BLaER1 treated with 17β-estradiol and CSF1 and Interleukin-3, amounts not matched to agents 10 nM and 100 nM (cell line): Measurements from ENCODE around the gene NEO1.
A peak's percentile ranks its signal among the peaks of the same experiment; 100 is the strongest.
"Not testable (repeated sequence)": the region's sequence is repeated elsewhere in the genome, so short reads cannot be mapped to it uniquely, and the experiment has no call there.

ENCODE experiments used
- H3K27ac ChIP-seq, 11 experiments: shearing (Covaris generic); formaldehyde crosslinking; 2 replicates each; pipeline ENCODE4 v1.8.1; 2022
- H3K27me3 ChIP-seq, 11 experiments: shearing (Covaris generic); formaldehyde crosslinking; 2 replicates each; pipeline ENCODE4 v1.8.1; 2022
- H3K36me3 ChIP-seq, 11 experiments: shearing (Covaris generic); formaldehyde crosslinking; 2 replicates each; pipeline ENCODE4 v1.8.1; 2022
- H3K4me1 ChIP-seq, 10 experiments: shearing (Covaris generic); formaldehyde crosslinking; 2 replicates each; pipeline ENCODE4 v1.8.1; 2022
- H3K4me2 ChIP-seq, 11 experiments: shearing (Covaris generic); formaldehyde crosslinking; 2 replicates each; pipeline ENCODE4 v1.8.1; 2022
- H3K4me3 ChIP-seq, 10 experiments: shearing (Covaris generic); formaldehyde crosslinking; 2 replicates each; pipeline ENCODE4 v1.8.1; 2022
- H3K9ac ChIP-seq, 11 experiments: shearing (Covaris generic); formaldehyde crosslinking; 2 replicates each; pipeline ENCODE4 v1.8.1; 2022
- H3K9me3 ChIP-seq, 11 experiments: shearing (Covaris generic); formaldehyde crosslinking; replicated peaks in 1 of 11; 2 replicates each; pipeline ENCODE4 v1.8.1; 2022
- H4K20me1 ChIP-seq, 11 experiments: shearing (Covaris generic); formaldehyde crosslinking; 2 replicates each; pipeline ENCODE4 v1.8.1; 2022
- Cebpa-rat ChIP-seq, 11 experiments: shearing (Covaris generic); IDR thresholded peaks; 2 replicates each; pipeline ENCODE4 v1.8.1; 2022

NEO1 gene

GRCh38 chr15:73153447-73153846, 101.2 kb downstream of the NEO1 start:
- H3K9ac ChIP-seq: no peak overlapping the region
- no peaks in the 10 kb centered on the region for H3K4me1 ChIP-seq
- peak in 2 of 11 experiments; percentile 37 to 54; a peak in 3 of 22 replicates for TF ChIP-seq Cebpa-rat (IDR thresholded peaks at IDR 0.05)
- H3K27me3 ChIP-seq: no peaks in the 10 kb centered on the region
- H3K36me3 ChIP-seq: peaks cover 11 to 51% (median 26%) of the 10 kb centered on the region in 11 experiments; a peak in 17 of 22 replicates
- no peak overlapping the region for H3K4me3 ChIP-seq
- peaks cover 53 to 67% (median 58%) of the 10 kb centered on the region in 11 experiments for H3K9me3 ChIP-seq
- H3K27ac ChIP-seq: no peak overlapping the region
- H4K20me1 ChIP-seq: no peaks in the 10 kb centered on the region
- H3K4me2 ChIP-seq: no peak overlapping the region

DNA sequence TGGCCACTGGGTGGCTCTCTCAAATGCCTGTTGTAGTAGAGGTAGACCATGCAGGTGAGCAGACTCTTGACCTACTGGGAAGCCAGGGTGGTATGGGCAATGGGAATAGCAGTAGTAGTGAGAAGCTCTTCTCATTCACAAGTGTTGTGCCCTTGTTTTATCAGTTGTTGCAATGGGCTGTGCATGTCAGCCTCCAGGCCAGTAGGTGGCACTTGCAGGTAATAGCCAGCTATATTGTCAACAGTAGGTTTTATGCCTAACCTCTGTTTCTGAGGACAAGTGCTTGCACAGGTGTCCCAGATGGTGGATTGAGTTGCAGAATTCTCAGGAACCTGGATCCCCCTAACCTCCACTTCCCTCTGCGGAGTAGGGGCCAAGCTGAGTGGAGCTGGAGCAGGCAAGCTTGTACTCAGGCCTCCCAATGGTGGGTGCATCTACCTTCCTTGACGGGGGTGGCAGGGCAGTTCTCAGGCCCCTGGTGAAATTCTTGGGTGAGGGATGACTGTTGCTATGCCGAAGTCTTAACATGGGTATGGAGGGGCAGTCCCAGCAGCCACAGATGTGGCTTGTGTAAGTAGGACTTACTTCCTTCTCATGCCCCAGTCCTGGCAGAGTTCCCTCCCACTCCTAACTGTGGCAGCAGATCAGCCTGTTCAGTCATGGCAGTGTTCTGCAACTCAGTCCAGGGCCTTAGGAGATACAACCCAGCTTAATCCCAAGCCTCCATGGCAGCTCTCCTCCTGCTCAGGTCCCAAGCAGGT, 104.3 kb downstream of the NEO1 start:
- Histone ChIP-seq H3K27me3 (no peaks in the 10 kb centered on the region), H3K36me3 (peaks cover 7 to 47% (median 22%) of the 10 kb centered on the region in 11 experiments; a peak in 17 of 22 replicates), H3K9ac (no peak overlapping the region), H3K4me1 (no peaks in the 10 kb centered on the region), H3K4me3 (no peak overlapping the region), H3K9me3 (peaks cover 44 to 55% (median 47%) of the 10 kb centered on the region in 11 experiments), H3K27ac (no peak overlapping the region), H4K20me1 (no peaks in the 10 kb centered on the region), H3K4me2 (no peak overlapping the region)
- TF ChIP-seq Cebpa-rat (IDR thresholded peaks at IDR 0.05): no peak

DNA sequence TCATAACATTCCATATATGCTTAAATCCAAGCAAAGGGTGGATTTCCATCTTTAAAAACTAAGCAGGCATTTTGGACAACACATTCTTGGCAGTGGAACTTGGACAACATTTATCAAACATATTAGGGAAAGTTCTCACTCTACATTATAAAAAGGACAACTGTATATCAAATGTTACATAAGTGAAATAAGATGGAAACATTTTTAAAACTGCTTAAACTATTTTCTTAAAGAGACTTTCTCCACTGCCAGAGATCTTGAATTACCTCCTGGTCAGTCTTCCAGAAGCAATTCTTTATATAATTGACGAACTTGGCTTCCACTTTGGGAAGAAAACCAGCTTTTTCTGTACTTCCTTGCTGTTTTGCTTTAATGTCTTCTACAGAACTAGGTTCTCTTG, 109.3 kb downstream of the NEO1 start:
- Histone ChIP-seq H3K27ac (no peak overlapping the region), H3K36me3 (peaks cover 4 to 22% (median 10%) of the 10 kb centered on the region in 11 experiments; a peak in 16 of 22 replicates), H3K4me2 (no peak overlapping the region), H4K20me1 (no peaks in the 10 kb centered on the region), H3K4me1 (no peaks in the 10 kb centered on the region), H3K9me3 (peaks cover 16 to 23% (median 19%) of the 10 kb centered on the region in 11 experiments), H3K4me3 (no peak overlapping the region), H3K9ac (no peak overlapping the region), H3K27me3 (no peaks in the 10 kb centered on the region)
- no peak for TF ChIP-seq Cebpa-rat (IDR thresholded peaks at IDR 0.05)

DNA sequence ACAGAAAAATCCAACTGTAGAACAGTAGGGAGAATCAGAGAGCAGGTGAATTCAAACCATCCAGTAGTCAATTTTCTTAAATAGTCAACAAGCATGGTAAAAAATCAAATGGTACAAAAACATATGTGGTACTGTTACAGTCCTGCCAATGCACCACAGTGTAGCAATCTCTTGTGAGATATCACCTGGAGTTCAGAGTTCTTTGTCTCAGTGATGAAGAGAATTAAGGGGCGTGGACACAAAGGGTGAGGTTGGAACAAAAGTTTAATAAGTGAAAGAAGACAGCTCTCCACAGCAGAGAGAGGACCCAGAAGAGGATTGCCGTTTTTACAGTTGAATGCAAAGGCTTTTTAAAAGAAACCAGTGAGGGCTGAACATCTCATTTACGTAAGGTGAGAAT, 113.2 kb downstream of the NEO1 start:
- no peaks in the 10 kb centered on the region for H3K27me3 ChIP-seq
- peaks cover 13 to 18% (median 16%) of the 10 kb centered on the region in 11 experiments for H3K9me3 ChIP-seq
- no peak overlapping the region for H3K4me2 ChIP-seq
- H3K27ac ChIP-seq: no peak overlapping the region
- H3K36me3 ChIP-seq: peaks cover 0 to 15% (median 9%) of the 10 kb centered on the region in 11 experiments; a peak in 12 of 22 replicates
- H3K4me3 ChIP-seq: no peak overlapping the region
- H4K20me1 ChIP-seq: no peaks in the 10 kb centered on the region
- TF ChIP-seq Cebpa-rat (IDR thresholded peaks at IDR 0.05): no peak
- no peaks in the 10 kb centered on the region for H3K4me1 ChIP-seq
- H3K9ac ChIP-seq: no peak overlapping the region

DNA sequence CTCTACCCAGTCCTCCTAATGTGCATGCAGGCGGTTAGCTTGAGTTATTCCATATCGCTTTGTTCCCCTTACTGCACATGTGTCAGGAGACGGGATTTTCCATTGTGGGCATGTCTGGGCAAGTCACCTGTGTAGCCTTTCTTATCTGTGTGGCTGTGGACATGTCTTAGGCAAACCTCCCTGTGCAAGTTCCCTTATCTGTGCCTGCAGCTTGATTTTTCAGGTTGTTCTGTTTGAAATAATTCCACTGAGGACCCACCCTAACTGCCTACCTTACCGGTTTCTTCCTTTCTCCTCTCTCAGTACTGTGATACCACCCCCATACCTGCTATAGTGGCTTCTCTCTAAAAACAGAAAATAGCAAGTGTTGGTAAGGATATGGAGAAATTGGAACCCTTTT, 113.6 kb downstream of the NEO1 start:
- H3K9me3 ChIP-seq: peaks cover 13 to 18% (median 16%) of the 10 kb centered on the region in 11 experiments
- no peaks in the 10 kb centered on the region for H4K20me1 ChIP-seq
- no peaks in the 10 kb centered on the region for H3K27me3 ChIP-seq
- no peak overlapping the region for H3K4me2 ChIP-seq
- TF ChIP-seq Cebpa-rat (IDR thresholded peaks at IDR 0.05): no peak
- H3K4me1 ChIP-seq: no peaks in the 10 kb centered on the region
- H3K9ac ChIP-seq: no peak overlapping the region
- H3K4me3 ChIP-seq: no peak overlapping the region
- no peak overlapping the region for H3K27ac ChIP-seq
- H3K36me3 ChIP-seq: peaks cover 0 to 15% (median 9%) of the 10 kb centered on the region in 11 experiments; a peak in 12 of 22 replicates

DNA sequence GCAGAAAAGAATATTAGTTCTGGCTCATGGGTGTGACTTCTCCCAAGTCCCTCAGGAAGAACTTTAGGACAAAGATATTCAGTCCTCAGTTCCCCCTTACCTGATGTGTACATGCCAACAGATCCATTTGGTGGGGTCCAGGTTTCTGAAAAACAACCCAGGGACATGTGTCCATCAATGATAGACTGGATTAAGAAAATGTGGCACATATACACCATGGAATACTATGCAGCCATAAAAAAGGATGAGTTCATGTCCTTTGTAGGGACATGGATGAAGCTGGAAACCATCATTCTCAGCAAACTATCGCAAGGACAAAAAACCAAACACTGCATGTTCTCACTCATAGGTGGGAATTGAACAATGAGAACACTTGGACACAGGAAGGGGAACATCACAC, 114.4 kb downstream of the NEO1 start:
- not testable (repeated sequence) for H3K9ac ChIP-seq, H3K27ac ChIP-seq, H3K27me3 ChIP-seq, H3K4me3 ChIP-seq, H3K4me2 ChIP-seq, H4K20me1 ChIP-seq, H3K4me1 ChIP-seq
- peaks cover 0 to 15% (median 9%) of the 10 kb centered on the region in 11 experiments; a peak in 12 of 22 replicates for H3K36me3 ChIP-seq
- peaks cover 13 to 18% (median 16%) of the 10 kb centered on the region in 11 experiments for H3K9me3 ChIP-seq

DNA sequence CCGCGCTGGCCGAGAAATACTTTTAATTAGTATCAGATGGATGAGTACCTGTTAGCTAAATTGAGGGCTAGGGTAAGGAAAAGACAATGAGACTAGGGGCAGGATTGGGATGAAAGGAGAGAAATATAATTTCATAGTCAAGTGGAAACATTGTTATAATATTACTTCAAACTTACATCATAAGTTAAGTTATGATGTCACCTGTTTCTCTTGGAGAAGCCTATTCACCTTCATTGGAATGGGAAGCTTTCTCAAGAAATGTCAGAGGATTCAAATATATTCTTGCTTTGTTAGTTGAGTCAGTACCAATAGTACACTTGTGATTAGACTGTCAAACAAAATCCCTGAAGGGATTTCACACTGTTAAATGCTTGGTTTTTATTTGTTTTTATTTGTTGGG, 116.2 kb downstream of the NEO1 start:
- Histone ChIP-seq H3K4me2 (no peak overlapping the region), H3K9me3 (peaks cover 13 to 18% (median 16%) of the 10 kb centered on the region in 11 experiments), H3K4me3 (no peak overlapping the region), H3K36me3 (peaks cover 0 to 15% (median 9%) of the 10 kb centered on the region in 11 experiments; a peak in 12 of 22 replicates), H3K9ac (no peak overlapping the region), H3K4me1 (no peaks in the 10 kb centered on the region), H3K27ac (no peak overlapping the region), H4K20me1 (no peaks in the 10 kb centered on the region), H3K27me3 (no peaks in the 10 kb centered on the region)
- TF ChIP-seq Cebpa-rat (IDR thresholded peaks at IDR 0.05): no peak

DNA sequence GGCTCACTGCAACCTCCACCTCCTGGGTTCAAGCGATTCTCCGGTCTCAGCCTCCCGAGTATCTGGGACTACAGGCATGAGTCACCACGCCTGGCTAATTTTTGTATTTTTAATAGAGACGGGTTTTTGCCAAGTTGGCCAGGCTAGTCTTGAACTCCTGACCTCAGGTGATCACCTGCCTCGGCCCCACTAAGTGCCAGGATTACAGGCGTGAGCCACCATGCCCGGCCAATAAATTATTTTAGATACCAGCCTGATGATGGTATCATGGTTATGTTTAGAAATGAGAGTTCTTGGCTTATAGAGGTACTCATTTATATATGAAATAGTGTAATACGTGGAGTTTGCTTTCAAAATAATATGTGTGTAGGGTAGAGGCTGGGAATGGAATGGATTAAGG, 119.4 kb downstream of the NEO1 start:
- Histone ChIP-seq H3K4me1 (no peaks in the 10 kb centered on the region), H3K9me3 (peaks cover 0 to 1% (median under 1%) of the 10 kb centered on the region in 11 experiments; a peak in 11 of 22 replicates), H3K27ac (no peak overlapping the region), H4K20me1 (no peaks in the 10 kb centered on the region), H3K27me3 (no peaks in the 10 kb centered on the region), H3K4me2 (no peak overlapping the region), H3K36me3 (peaks cover 0 to 5% (median 0%) of the 10 kb centered on the region in 11 experiments; a peak in 3 of 22 replicates), H3K9ac (no peak overlapping the region), H3K4me3 (no peak overlapping the region)
- TF ChIP-seq Cebpa-rat (IDR thresholded peaks at IDR 0.05): no peak

- no peak for TF ChIP-seq Cebpa-rat (IDR thresholded peaks at IDR 0.05)
Measured at GRCh38 chr15:73172508-73172907, 120.2 kb downstream of the NEO1 start.

GRCh38 chr15:73174171-73174570, 121.9 kb downstream of the NEO1 start:
- Histone ChIP-seq H3K9me3 (no peaks in the 10 kb centered on the region), H3K4me2 (no peak overlapping the region), H3K36me3 (peaks cover 0 to 10% (median 3%) of the 10 kb centered on the region in 11 experiments; a peak in 7 of 22 replicates), H3K4me1 (no peaks in the 10 kb centered on the region), H4K20me1 (no peaks in the 10 kb centered on the region), H3K9ac (no peak overlapping the region), H3K4me3 (no peak overlapping the region), H3K27me3 (no peaks in the 10 kb centered on the region), H3K27ac (no peak overlapping the region)
- TF ChIP-seq Cebpa-rat (IDR thresholded peaks at IDR 0.05): no peak

More at GRCh38 chr15:73172508-73172907, 120.2 kb downstream of the NEO1 start:
- H3K36me3 ChIP-seq: peaks cover 0 to 6% (median 1%) of the 10 kb centered on the region in 11 experiments; a peak in 5 of 22 replicates
- no peak overlapping the region for H3K9ac ChIP-seq
- no peak overlapping the region for H3K27ac ChIP-seq
- H4K20me1 ChIP-seq: no peaks in the 10 kb centered on the region
- H3K4me1 ChIP-seq: no peaks in the 10 kb centered on the region
- no peaks in the 10 kb centered on the region for H3K9me3 ChIP-seq
- no peak overlapping the region for H3K4me2 ChIP-seq
- H3K4me3 ChIP-seq: no peak overlapping the region
- no peaks in the 10 kb centered on the region for H3K27me3 ChIP-seq
